HepG2 (cell line): ENCODE results near the gene SPINK4. TPM values are rescaled to one million over a fixed set of nuclear protein-coding genes. Genes with fewer than 3 reads are reported as not detected.
A peak's percentile ranks its signal among the peaks of the same experiment; 100 is the strongest.

Experiments used
- ATF2 ChIP-seq: sonication (generic); formaldehyde crosslinking; IDR thresholded peaks from 2 replicates; pipeline ENCODE4 v1.4.0; 2020; ENCODE audit warnings: missing genetic modification reagents
- ATF7-NPFF ChIP-seq: sonication (generic); formaldehyde crosslinking; IDR thresholded peaks from 2 replicates; pipeline ENCODE4 v1.8.1; 2023; ENCODE audit warnings: mild to moderate bottlenecking, low read depth, missing genetic modification reagents, moderate library complexity
- CENPT ChIP-seq: sonication (generic); formaldehyde crosslinking; IDR thresholded peaks from 2 replicates; pipeline ENCODE4 v1.8.0; 2022; ENCODE audit warnings: low read depth, mild to moderate bottlenecking, moderate library complexity, missing genetic modification reagents
- CHCHD3 ChIP-seq: sonication (generic); formaldehyde crosslinking; IDR thresholded peaks from 2 replicates; pipeline ENCODE4 v1.8.0; 2022; ENCODE audit warnings: mild to moderate bottlenecking, missing genetic modification reagents, moderate library complexity
- HBP1 ChIP-seq: IDR thresholded peaks from 2 replicates; pipeline ENCODE4 v1.6.1; 2016; ENCODE audit warnings: low read depth, control low read depth
- HIVEP1 ChIP-seq: sonication (generic); formaldehyde crosslinking; IDR thresholded peaks from 2 replicates; pipeline ENCODE4 v1.4.0; 2020; ENCODE audit warnings: mild to moderate bottlenecking, missing genetic modification reagents
- MAFG ChIP-seq: sonication (generic); formaldehyde crosslinking; IDR thresholded peaks from 2 replicates; pipeline ENCODE4 v1.5.1; 2020; ENCODE audit warnings: mild to moderate bottlenecking, missing genetic modification reagents
- MLX ChIP-seq: IDR thresholded peaks from 2 replicates; pipeline ENCODE4 v1.6.1; 2016
- MTF1 ChIP-seq: sonication (generic); formaldehyde crosslinking; IDR thresholded peaks from 2 replicates; pipeline ENCODE4 v1.5.0; 2020; ENCODE audit warnings: missing genetic modification reagents
- NR2F1 ChIP-seq, 2 experiments: fragments of 450-650 bp in 1 of 2; formaldehyde crosslinking in 1 of 2; IDR thresholded peaks; 2 replicates each; pipeline versions ENCODE4 v1.5.0 to v1.6.1; 2016 to 2020; ENCODE audit warnings: mild to moderate bottlenecking in 1 of 2, missing compliant biosample characterization in 1 of 2, missing genetic modification reagents in 1 of 2, moderate library complexity in 1 of 2
- RBM22 ChIP-seq: fragments of 200-400 bp; formaldehyde crosslinking; optimal IDR thresholded peaks from 2 replicates; pipeline ENCODE3; 2017; ENCODE audit warnings: mild to moderate bottlenecking, low read length, moderate library complexity
- REPIN1 ChIP-seq: sonication (generic); formaldehyde crosslinking; IDR thresholded peaks from 2 replicates; pipeline ENCODE4 v1.8.0; 2022; ENCODE audit warnings: missing genetic modification reagents, low read depth, mild to moderate bottlenecking, borderline replicate concordance
- TP53 ChIP-seq: sonication (generic); formaldehyde crosslinking; conservative IDR thresholded peaks from 2 replicates; pipeline ENCODE4 v1.4.0; 2020; ENCODE audit warnings: missing genetic modification reagents
- TRIM24 ChIP-seq: sonication (generic); formaldehyde crosslinking; IDR thresholded peaks from 2 replicates; pipeline ENCODE4 v1.8.0; 2022; ENCODE audit warnings: mild to moderate bottlenecking, missing genetic modification reagents
- ZBTB14 ChIP-seq: sonication (generic); formaldehyde crosslinking; IDR thresholded peaks from 2 replicates; pipeline ENCODE4 v1.4.0; 2020; ENCODE audit warnings: missing genetic modification reagents
- ZNF12 ChIP-seq: sonication (generic); formaldehyde crosslinking; IDR thresholded peaks from 2 replicates; pipeline ENCODE4 v1.5.0; 2020; ENCODE audit warnings: missing genetic modification reagents
- ZNF143 ChIP-seq: sonication (generic); formaldehyde crosslinking; IDR thresholded peaks from 2 replicates; pipeline ENCODE4 v1.4.0; 2020; ENCODE audit warnings: missing genetic modification reagents
- ZNF367 ChIP-seq: sonication (generic); formaldehyde crosslinking; IDR thresholded peaks from 2 replicates; pipeline ENCODE4 v1.4.0; 2020; ENCODE audit warnings: missing genetic modification reagents, borderline replicate concordance
- ZNF513 ChIP-seq: sonication (generic); formaldehyde crosslinking; conservative IDR thresholded peaks from 2 replicates; pipeline ENCODE4 v1.5.0; 2020; ENCODE audit warnings: missing genetic modification reagents
- ZNF607 ChIP-seq: sonication (generic); formaldehyde crosslinking; IDR thresholded peaks from 2 replicates; pipeline ENCODE4 v1.5.1; 2020; ENCODE audit warnings: missing genetic modification reagents, mild to moderate bottlenecking, borderline replicate concordance
- ZNF781 ChIP-seq: sonication (generic); formaldehyde crosslinking; IDR thresholded peaks from 2 replicates; pipeline ENCODE4 v1.5.1; 2020; ENCODE audit warnings: borderline replicate concordance, mild to moderate bottlenecking, missing genetic modification reagents; ENCODE audit errors: not compliant biosample characterization
- ZNF878 ChIP-seq: sonication (generic); formaldehyde crosslinking; IDR thresholded peaks from 2 replicates; pipeline ENCODE4 v1.8.1; 2023; ENCODE audit warnings: mild to moderate bottlenecking, missing genetic modification reagents, moderate library complexity
- ZNF891 ChIP-seq: sonication (generic); formaldehyde crosslinking; IDR thresholded peaks from 2 replicates; pipeline ENCODE4 v1.5.0; 2020; ENCODE audit warnings: mild to moderate bottlenecking, missing genetic modification reagents
- polyA plus RNA-seq, 8 experiments: library from polyadenylated mRNA; depleted of rRNA in 3 of 8; stranded (reverse) in 7 of 8; unstranded in 1 of 8; fragments of >200 nt; fragmentation: Illumina TruSeq in 4 of 8; extraction: Trizol in 4 of 8; gene quantifications; 2 replicates each; pipeline versions ENCODE4 v1.2.1 to v1.2.3, GENCODE V29; 2011 to 2016; ENCODE audit warnings: low read depth in 4 of 8, missing spikeins in 1 of 8, mixed read lengths in 1 of 8; ENCODE audit not compliant: insufficient read depth in 1 of 8
- total RNA-seq, 5 experiments: library from RNA; depleted of rRNA; stranded (reverse); fragments of >200 nt; fragmentation: Illumina TruSeq; extraction: Trizol; gene quantifications; 2 replicates each; pipeline ENCODE4 v1.2.3, GENCODE V29; 2016; ENCODE audit warnings: low read depth in 1 of 5

The SPINK4 gene
- total and polyA plus RNA-seq, 2 of the 13 experiments (the other 11 are each of a cell fraction or from before 2014, with no cell fraction given): 0.53 to 3.4 TPM

- TF ChIP-seq MLX (CRISPR knock-in tag): peak; percentile 87; the same call in 1 of the 2 replicates
- 0 out of 2 replicates have a peak, but pooled peaks have one; percentile 68 for TF ChIP-seq TP53 (CRISPR knock-in tag)
- peak; percentile 62; the same call in 1 of the 2 replicates for TF ChIP-seq ZNF878 (CRISPR knock-in tag)
- 0 out of 2 replicates have a peak, but pooled peaks have one; percentile 83 for TF ChIP-seq ZNF367 (CRISPR knock-in tag)
- peak; percentile 82; the same call in 1 of the 2 replicates for TF ChIP-seq ATF2
- TF ChIP-seq ZNF607 (CRISPR knock-in tag): peak; percentile 97
- TF ChIP-seq MTF1 (CRISPR knock-in tag): no peak
- TF ChIP-seq ZNF143 (CRISPR knock-in tag): no peak; the same call in 1 of the 2 replicates
- 0 out of 2 replicates have a peak, but pooled peaks have one; percentile 61 for TF ChIP-seq CENPT (CRISPR knock-in tag)
- peak; percentile 94 for TF ChIP-seq REPIN1
- TF ChIP-seq NR2F1 (CRISPR knock-in tag; IDR thresholded peaks at IDR 0.05): peak; percentile 38 to 52; a peak in 2 of 4 replicates
- TF ChIP-seq ZBTB14 (CRISPR knock-in tag): no peak
- no peak for TF ChIP-seq RBM22
- TF ChIP-seq ZNF12: peak; percentile 45
- peak; percentile 94 for TF ChIP-seq HIVEP1 (CRISPR knock-in tag)
- TF ChIP-seq ZNF891: peak; percentile 97; the same call in 1 of the 2 replicates
- 0 out of 2 replicates have a peak, but pooled peaks have one; percentile 73 for TF ChIP-seq ZNF513 (CRISPR knock-in tag)
- peak; percentile 92 for TF ChIP-seq ZNF781 (CRISPR knock-in tag)
- peak; percentile 93 for TF ChIP-seq ATF7-NPFF (CRISPR knock-in tag)
- peak; percentile 62; the same call in 1 of the 2 replicates for TF ChIP-seq HBP1
- TF ChIP-seq MAFG: no peak
- TF ChIP-seq TRIM24: no peak
- TF ChIP-seq CHCHD3: 0 out of 2 replicates have a peak, but pooled peaks have one; percentile 29
These were observed 50.5 kb downstream of the SPINK4 start, which contains the start of gene NFX1 (continued) for GRCh38 chr9:33290247-33291030.
